Stimulated activated CD8-positive, alpha-beta memory T cell treated with anti-CD3 and anti-CD28 coated beads, Interleukin-4, amount 100 ng/mL, for 48 hours (primary cell): ENCODE data around the gene ANTXRL.
"Not testable (repeated sequence)": the region's sequence is repeated elsewhere in the genome, so short reads cannot be mapped to it uniquely, and the experiment has no call there.

Experiments used
- DNase-seq: peaks from one replicate; pipeline ENCODE4 v3.0.0-alpha.2; 2020

Gene ANTXRL

GRCh38 chr10:46375406-46375805, 88.6 kb downstream of the ANTXRL start, which contains the start of gene ANXA8L1:
ANXA8L1 (plus strand) TSS chr10:46375776; CDS start chr10:46375852, 76 bp downstream.
- not testable (repeated sequence) for DNase-seq

GRCh38 chr10:46377022-46377421, 90.2 kb downstream of the ANTXRL start:
- not testable (repeated sequence) for DNase-seq

- DNase-seq = not testable (repeated sequence)
These were observed 90.9 kb downstream of the ANTXRL start for GRCh38 chr10:46377651-46378050.

GRCh38 chr10:46378108-46378507, 91.3 kb downstream of the ANTXRL start:
- DNase-seq = not testable (repeated sequence)

GRCh38 chr10:46379233-46379848, 92.5 kb downstream of the ANTXRL start:
- DNase-seq = not testable (repeated sequence)
